Right atrium auricular region (tissue), 2 donors: ENCODE results near the gene SSC4D. TPM values are rescaled to one million over a fixed set of nuclear protein-coding genes. Genes with fewer than 3 reads are reported as not detected.
"Not testable (repeated sequence)": the region's sequence is repeated elsewhere in the genome, so short reads cannot be mapped to it uniquely, and the experiment has no call there.

Experiments
- DNase-seq: peaks from one replicate; pipeline ENCODE4 v3.0.0-alpha.2; 2019; ENCODE audit warnings: low spot score
- H3K27ac ChIP-seq, 2 donors: fragments of 200-600 bp; sonication (generic); 1 replicate in 1 of 2; 2 replicates in 1 of 2; pipeline ENCODE4 v1.5.1; 2016 to 2019
- H3K27me3 ChIP-seq, 2 donors: fragments of 200-600 bp; sonication (generic); one replicate each; pipeline versions ENCODE4 v1.5.1 to v1.6.0; 2017 to 2019
- H3K36me3 ChIP-seq: fragments of 200-600 bp; sonication (generic); one replicate; pipeline ENCODE4 v1.5.1; 2016
- H3K4me1 ChIP-seq, 2 donors: fragments of 200-600 bp; sonication (generic); one replicate each; pipeline versions ENCODE4 v1.5.1 to v1.6.0; 2017 to 2019
- H3K4me3 ChIP-seq, 2 donors: fragments of 200-600 bp; sonication (generic); 1 replicate in 1 of 2; 2 replicates in 1 of 2; pipeline ENCODE4 v1.5.1; 2017 to 2019; ENCODE audit warnings: mild to moderate bottlenecking in 1 of 2, moderate library complexity in 1 of 2
- H3K9me3 ChIP-seq, 2 donors: fragments of 200-600 bp; sonication (generic); one replicate each; pipeline ENCODE4 v1.5.1; 2019
- total RNA-seq, 2 donors: library from RNA; depleted of rRNA; stranded (reverse); fragments of >200 nt; gene quantifications; one replicate each; pipeline ENCODE4 v1.1.0, GENCODE V29; 2016
- TF ChIP-seq, protein P1 (sequence below), 2 donors: fragments of 200-600 bp; sonication (generic); IDR thresholded peaks; one replicate each; pipeline ENCODE4 v1.5.1; 2019; ENCODE audit warnings: antibody characterized with exemption in 2 of 2

SSC4D gene
- total RNA-seq, 2 donors from 2014 or later: 0.35 to 0.37 TPM

DNA sequence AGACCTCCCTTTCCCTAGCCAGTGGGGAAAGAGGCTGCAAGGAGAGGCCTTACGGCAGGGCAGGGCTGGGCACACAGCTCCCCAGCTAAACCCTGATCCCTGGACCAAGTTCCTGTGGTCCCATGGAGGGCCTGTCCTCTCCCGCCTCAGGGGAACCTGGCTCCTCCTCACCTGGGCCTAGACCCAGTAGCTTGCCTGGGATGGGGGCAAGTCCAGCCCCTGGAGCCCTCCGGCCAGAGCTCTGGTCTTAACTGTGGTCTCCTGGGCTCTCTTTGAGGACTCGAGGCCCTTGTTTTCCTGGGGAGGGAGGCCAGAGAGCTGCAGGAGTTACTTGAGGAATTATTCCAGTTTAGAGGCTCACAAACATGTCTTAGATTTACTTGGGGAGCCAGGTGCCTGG, 16.7 kb upstream of the SSC4D start:
- Histone ChIP-seq H3K36me3 (no peaks in the 10 kb centered on the region), H3K9me3 (no peaks in the 10 kb centered on the region), H3K4me1 (no peaks in the 10 kb centered on the region), H3K27ac (no peak overlapping the region), H3K4me3 (no peak overlapping the region), H3K27me3 (no peaks in the 10 kb centered on the region)
- TF ChIP-seq, protein P1, sequence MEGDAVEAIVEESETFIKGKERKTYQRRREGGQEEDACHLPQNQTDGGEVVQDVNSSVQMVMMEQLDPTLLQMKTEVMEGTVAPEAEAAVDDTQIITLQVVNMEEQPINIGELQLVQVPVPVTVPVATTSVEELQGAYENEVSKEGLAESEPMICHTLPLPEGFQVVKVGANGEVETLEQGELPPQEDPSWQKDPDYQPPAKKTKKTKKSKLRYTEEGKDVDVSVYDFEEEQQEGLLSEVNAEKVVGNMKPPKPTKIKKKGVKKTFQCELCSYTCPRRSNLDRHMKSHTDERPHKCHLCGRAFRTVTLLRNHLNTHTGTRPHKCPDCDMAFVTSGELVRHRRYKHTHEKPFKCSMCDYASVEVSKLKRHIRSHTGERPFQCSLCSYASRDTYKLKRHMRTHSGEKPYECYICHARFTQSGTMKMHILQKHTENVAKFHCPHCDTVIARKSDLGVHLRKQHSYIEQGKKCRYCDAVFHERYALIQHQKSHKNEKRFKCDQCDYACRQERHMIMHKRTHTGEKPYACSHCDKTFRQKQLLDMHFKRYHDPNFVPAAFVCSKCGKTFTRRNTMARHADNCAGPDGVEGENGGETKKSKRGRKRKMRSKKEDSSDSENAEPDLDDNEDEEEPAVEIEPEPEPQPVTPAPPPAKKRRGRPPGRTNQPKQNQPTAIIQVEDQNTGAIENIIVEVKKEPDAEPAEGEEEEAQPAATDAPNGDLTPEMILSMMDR (IDR thresholded peaks at IDR 0.05): no peak
- DNase-seq: no peak

GRCh38 chr7:76425558-76425957, 16.1 kb upstream of the SSC4D start:
- not testable (repeated sequence) for H3K9me3 ChIP-seq, H3K27me3 ChIP-seq, H3K36me3 ChIP-seq, H3K4me3 ChIP-seq, DNase-seq, H3K27ac ChIP-seq, H3K4me1 ChIP-seq

DNA sequence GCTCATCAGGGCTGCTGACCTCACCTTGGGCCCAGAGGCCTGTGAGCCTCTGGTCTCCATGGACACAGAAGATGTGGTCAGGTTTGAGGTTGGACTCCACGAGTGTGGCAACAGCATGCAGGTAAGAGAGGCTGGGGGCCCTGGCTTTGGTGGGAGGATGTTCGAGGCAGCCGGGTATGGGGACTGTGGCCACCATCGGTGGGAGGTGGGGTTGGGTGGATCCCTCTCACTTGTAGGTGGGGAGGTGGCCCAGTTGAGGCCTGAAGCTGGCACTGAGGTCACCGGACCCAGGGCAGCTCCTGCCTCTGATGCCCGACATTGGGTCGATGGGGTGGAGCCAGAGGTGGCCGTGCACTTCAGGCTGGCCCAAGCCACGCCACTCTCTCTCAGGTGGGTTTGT, 15.7 kb upstream of the SSC4D start:
- DNase-seq: no peak
- H3K36me3 ChIP-seq: no peaks in the 10 kb centered on the region
- H3K9me3 ChIP-seq: peaks cover 0 to 4% of the 10 kb centered on the region in 2 donors
- TF ChIP-seq, protein P1 (IDR thresholded peaks at IDR 0.05): no peak
- no peak overlapping the region for H3K4me3 ChIP-seq
- no peak overlapping the region for H3K27ac ChIP-seq
- no peaks in the 10 kb centered on the region for H3K27me3 ChIP-seq
- no peaks in the 10 kb centered on the region for H3K4me1 ChIP-seq

- no peaks in the 10 kb centered on the region for H3K4me1 ChIP-seq
- H3K9me3 ChIP-seq: peaks cover 0 to 7% of the 10 kb centered on the region in 2 donors
- TF ChIP-seq, protein P1 (IDR thresholded peaks at IDR 0.05): no peak
- no peak within 1 kb of the TSS for H3K4me3 ChIP-seq
- H3K36me3 ChIP-seq: no peaks in the 10 kb centered on the region
- no peak for DNase-seq
- no peak within 1 kb of the TSS for H3K27ac ChIP-seq
- H3K27me3 ChIP-seq: no peaks in the 10 kb centered on the region
Observed at GRCh38 chr7:76424413-76425111, 15.1 kb upstream of the SSC4D start, which contains the start of gene ZP3. Gene ZP3 (plus strand): TSS chr7:76424950. CDS start chr7:76424965, 15 bp downstream.

DNA sequence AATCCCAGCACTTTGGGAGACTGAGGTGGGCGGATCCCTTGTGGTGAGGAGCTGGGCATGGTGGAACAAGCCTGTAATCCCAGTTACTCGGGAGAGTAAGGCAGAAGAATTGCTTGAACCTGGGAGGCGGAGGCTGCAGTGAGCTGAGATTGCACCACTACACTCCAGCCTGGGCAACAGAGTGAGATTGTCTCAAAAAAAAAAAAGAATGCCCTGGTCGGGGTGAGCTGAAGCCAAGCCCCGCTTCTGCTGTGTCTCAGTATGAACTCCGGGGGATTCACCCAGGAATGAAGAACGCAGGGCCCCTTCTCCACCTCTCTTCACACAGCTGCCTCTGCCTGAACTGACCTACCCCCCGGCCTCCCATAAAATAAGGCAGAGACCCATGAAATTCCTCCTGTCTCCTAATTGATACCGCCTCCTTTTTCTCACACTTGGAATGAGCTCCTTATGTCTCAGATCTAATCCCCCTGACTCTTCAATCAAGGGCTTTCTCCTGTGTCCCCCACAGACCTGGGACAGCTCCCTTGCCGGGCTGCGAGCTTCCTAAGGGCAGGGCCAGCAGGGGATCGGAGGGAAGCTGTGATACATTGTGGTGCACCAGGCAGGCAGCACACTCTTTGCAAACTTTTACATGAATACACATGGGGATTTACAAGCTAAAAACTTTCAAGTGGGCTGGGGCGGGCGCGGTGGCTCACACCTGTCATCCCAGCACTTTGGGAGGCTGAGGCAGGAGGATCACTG, 14.3 kb upstream of the SSC4D start:
- H3K9me3 ChIP-seq: peaks cover 0 to 7% of the 10 kb centered on the region in 2 donors
- H3K27ac ChIP-seq: no peak overlapping the region
- no peaks in the 10 kb centered on the region for H3K4me1 ChIP-seq
- no peaks in the 10 kb centered on the region for H3K27me3 ChIP-seq
- no peak overlapping the region for H3K4me3 ChIP-seq
- no peaks in the 10 kb centered on the region for H3K36me3 ChIP-seq
- TF ChIP-seq, protein P1 (IDR thresholded peaks at IDR 0.05): no peak
- no peak for DNase-seq

DNA sequence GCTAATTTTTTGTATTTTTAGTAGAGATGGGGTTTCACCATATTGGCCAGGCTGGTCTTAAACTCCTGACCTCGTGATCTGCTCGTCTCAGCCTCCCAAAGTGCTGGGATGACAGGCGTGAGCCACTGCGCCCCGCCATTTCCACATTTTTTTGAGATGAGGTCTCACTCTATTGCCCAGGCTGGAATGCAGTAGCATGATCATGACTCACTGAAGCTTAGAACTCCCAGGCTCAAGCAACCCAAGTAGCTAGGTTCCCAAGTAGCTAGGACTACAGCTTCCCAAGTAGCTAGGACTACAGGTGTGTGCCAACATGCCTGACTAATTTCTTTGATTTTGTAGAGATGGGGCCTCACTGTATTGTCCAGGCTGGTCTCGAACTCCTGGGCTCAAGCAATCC, 11.6 kb upstream of the SSC4D start:
- H3K27ac ChIP-seq, H3K27me3 ChIP-seq, DNase-seq, H3K36me3 ChIP-seq, H3K4me3 ChIP-seq, H3K4me1 ChIP-seq, H3K9me3 ChIP-seq: not testable (repeated sequence)

DNA sequence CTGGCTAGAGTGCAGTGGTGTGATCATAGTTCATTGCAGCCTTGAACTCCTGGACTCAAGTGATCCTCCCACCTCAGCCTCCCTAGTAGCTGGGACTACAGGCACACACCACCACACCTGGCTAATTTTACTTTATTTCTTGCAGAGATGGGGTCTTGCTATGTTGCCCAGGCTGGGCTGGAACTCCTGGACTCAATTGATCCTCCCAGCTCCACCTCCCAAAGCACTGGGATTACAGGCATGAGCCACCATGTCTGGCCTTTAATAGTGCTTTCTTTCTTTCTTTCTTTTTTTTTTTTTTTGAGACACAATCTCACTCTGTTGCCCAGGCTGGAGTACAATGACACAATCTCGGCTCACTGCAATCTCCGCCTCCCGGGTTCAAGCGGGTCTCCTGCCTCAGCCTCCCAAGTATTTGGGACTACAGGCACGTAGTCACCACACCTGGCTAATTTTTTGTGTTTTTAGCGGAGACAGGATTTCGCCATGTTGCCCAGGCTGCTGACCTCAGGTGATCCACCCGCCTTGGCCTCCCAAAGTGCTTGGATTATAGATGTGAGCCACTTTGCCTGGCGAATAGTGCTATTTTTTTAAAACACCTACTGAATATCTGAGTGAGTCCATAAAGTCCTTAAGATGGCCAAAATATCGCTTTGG, 8.3 kb upstream of the SSC4D start:
- H3K4me3 ChIP-seq, H3K4me1 ChIP-seq, H3K36me3 ChIP-seq, H3K27ac ChIP-seq, H3K27me3 ChIP-seq, DNase-seq, H3K9me3 ChIP-seq: not testable (repeated sequence)
